Mesendoderm (in vitro differentiated cells): ENCODE measurements around the gene CFAP100.

Experiments used
- DNase-seq: peaks from one replicate; pipeline ENCODE4 v3.0.0; 2013
- H2AK5ac ChIP-seq: 2 replicates; pipeline ENCODE4 v1.6.1; 2013; ENCODE audit warnings: low read length, inconsistent platforms
- H2BK120ac ChIP-seq: 2 replicates; pipeline ENCODE4 v1.6.1; 2013; ENCODE audit warnings: low read depth, mild to moderate bottlenecking, low read length, moderate library complexity, mixed read lengths
- H2BK15ac ChIP-seq: replicated peaks from 2 replicates; pipeline ENCODE4 v1.6.1; 2013; ENCODE audit warnings: low read depth, mild to moderate bottlenecking, moderate library complexity
- H2BK5ac ChIP-seq: 2 replicates; pipeline ENCODE4 v1.6.1; 2013; ENCODE audit warnings: low read length, inconsistent platforms
- H3K18ac ChIP-seq: 2 replicates; pipeline ENCODE4 v1.6.1; 2013; ENCODE audit warnings: mild to moderate bottlenecking, low read length, mixed read lengths
- H3K23ac ChIP-seq: one replicate; pipeline ENCODE4 v1.6.1; 2013; ENCODE audit warnings: low read length
- H3K27ac ChIP-seq: 2 replicates; pipeline ENCODE4 v1.5.1; 2013; ENCODE audit warnings: low read depth, mild to moderate bottlenecking, inconsistent platforms, low read length, moderate library complexity
- H3K27me3 ChIP-seq: 2 replicates; pipeline ENCODE4 v1.6.1; 2013; ENCODE audit warnings: low read length, control low read depth, mild to moderate bottlenecking, inconsistent platforms; ENCODE audit not compliant: insufficient read depth, poor library complexity
- H3K36me3 ChIP-seq: 2 replicates; pipeline ENCODE4 v1.6.1; 2013; ENCODE audit warnings: low read length, inconsistent platforms; ENCODE audit not compliant: control insufficient read depth, insufficient read depth
- H3K4ac ChIP-seq: one replicate; pipeline ENCODE4 v1.6.1; 2013; ENCODE audit warnings: low read depth, mild to moderate bottlenecking, low read length, moderate library complexity
- H3K4me1 ChIP-seq: 2 replicates; pipeline ENCODE4 v1.6.1; 2013; ENCODE audit warnings: low read depth, low read length, inconsistent platforms; ENCODE audit not compliant: control insufficient read depth
- H3K4me2 ChIP-seq: 2 replicates; pipeline ENCODE4 v1.6.1; 2013; ENCODE audit warnings: low read length
- H3K4me3 ChIP-seq: 2 replicates; pipeline ENCODE4 v1.5.1; 2013; ENCODE audit warnings: mild to moderate bottlenecking, low read length
- H3K56ac ChIP-seq: one replicate; pipeline ENCODE4 v1.6.1; 2013; ENCODE audit warnings: low read length
- H3K79me1 ChIP-seq: 2 replicates; pipeline ENCODE4 v1.6.1; 2013; ENCODE audit warnings: low read length, inconsistent platforms
- H3K79me2 ChIP-seq: 2 replicates; pipeline ENCODE4 v1.6.1; 2013; ENCODE audit warnings: mild to moderate bottlenecking, low read length; ENCODE audit not compliant: control insufficient read depth, insufficient read depth
- H3K9ac ChIP-seq: 2 replicates; pipeline ENCODE4 v1.6.1; 2013; ENCODE audit warnings: low read length, inconsistent platforms
- H4K5ac ChIP-seq: one replicate; pipeline ENCODE4 v1.6.1; 2013; ENCODE audit warnings: low read length
- H4K8ac ChIP-seq: one replicate; pipeline ENCODE4 v1.6.1; 2013; ENCODE audit warnings: low read depth, mild to moderate bottlenecking, control low read depth, low read length, moderate library complexity
- WGBS: extraction: QIAGEN DNeasy Blood & Tissue Kit; methylation state at CpG from one replicate; pipeline ENCODE4 v1.1.7; 2013; ENCODE audit warnings: low lambda C conversion rate, missing lambda C conversion rate; ENCODE audit not compliant: insufficient coverage; ENCODE audit errors: extremely low coverage; 5-methylcytosine and 5-hydroxymethylcytosine counted together

CFAP100 gene

GRCh38 chr3:126398423-126399350 lies 4.0 kb downstream of the CFAP100 start:
- no peak overlapping the region for H4K8ac ChIP-seq
- H2BK120ac ChIP-seq: no peak overlapping the region
- WGBS: no CpG with 5 or more reads among the region's 14 CpGs
- no peak overlapping the region for H2BK15ac ChIP-seq
- H3K27ac ChIP-seq: no peak overlapping the region
- H4K5ac ChIP-seq: no peak overlapping the region
- H3K9ac ChIP-seq: no peak overlapping the region
- H3K4ac ChIP-seq: no peak overlapping the region
- no peak for DNase-seq
- no peaks in the 10 kb centered on the region for H3K36me3 ChIP-seq
- H3K56ac ChIP-seq: no peak overlapping the region
- no peaks in the 10 kb centered on the region for H3K27me3 ChIP-seq
- H2AK5ac ChIP-seq: no peak overlapping the region
- no peak overlapping the region for H2BK5ac ChIP-seq
- no peaks in the 10 kb centered on the region for H3K4me1 ChIP-seq
- no peak overlapping the region for H3K18ac ChIP-seq
- H3K4me2 ChIP-seq: no peak overlapping the region
- no peak overlapping the region for H3K23ac ChIP-seq
- no peaks in the 10 kb centered on the region for H3K79me1 ChIP-seq
- H3K79me2 ChIP-seq: no peaks in the 10 kb centered on the region
- H3K4me3 ChIP-seq: no peak overlapping the region

GRCh38 chr3:126399351-126399735 lies 4.6 kb downstream of the CFAP100 start:
- Histone ChIP-seq H2BK5ac (no peak overlapping the region), H3K4me2 (no peak overlapping the region), H3K36me3 (no peaks in the 10 kb centered on the region), H4K8ac (no peak overlapping the region), H2BK15ac (no peak overlapping the region), H3K56ac (no peak overlapping the region), H3K27me3 (no peaks in the 10 kb centered on the region), H3K23ac (no peak overlapping the region), H3K27ac (no peak overlapping the region), H3K79me2 (no peaks in the 10 kb centered on the region), H3K79me1 (no peaks in the 10 kb centered on the region), H4K5ac (no peak overlapping the region), H2BK120ac (no peak overlapping the region), H3K4ac (no peak overlapping the region), H2AK5ac (no peak overlapping the region), H3K18ac (no peak overlapping the region), H3K4me3 (no peak overlapping the region), H3K4me1 (no peaks in the 10 kb centered on the region), H3K9ac (no peak overlapping the region)
- no CpG with 5 or more reads among the region's 1 CpG for WGBS
- no peak for DNase-seq

GRCh38 chr3:126399756-126400155 lies 5.0 kb downstream of the CFAP100 start:
- no peak for DNase-seq
- Histone ChIP-seq H2AK5ac (no peak overlapping the region), H3K4me3 (no peak overlapping the region), H3K79me2 (no peaks in the 10 kb centered on the region), H2BK120ac (no peak overlapping the region), H3K36me3 (no peaks in the 10 kb centered on the region), H3K18ac (no peak overlapping the region), H4K8ac (no peak overlapping the region), H3K4me2 (no peak overlapping the region), H2BK15ac (no peak overlapping the region), H3K23ac (no peak overlapping the region), H3K4ac (no peak overlapping the region), H3K9ac (no peak overlapping the region), H3K27ac (no peak overlapping the region), H3K4me1 (no peaks in the 10 kb centered on the region), H2BK5ac (no peak overlapping the region), H3K79me1 (no peaks in the 10 kb centered on the region), H3K56ac (no peak overlapping the region), H4K5ac (no peak overlapping the region), H3K27me3 (no peaks in the 10 kb centered on the region)
- WGBS: no CpG with 5 or more reads among the region's 4 CpGs

- no peak overlapping the region for H3K4ac ChIP-seq
- H3K56ac ChIP-seq: no peak overlapping the region
- H3K79me1 ChIP-seq: no peaks in the 10 kb centered on the region
- no peak overlapping the region for H3K23ac ChIP-seq
- no peak overlapping the region for H4K5ac ChIP-seq
- no peak overlapping the region for H2AK5ac ChIP-seq
- no peak overlapping the region for H3K18ac ChIP-seq
- no peak overlapping the region for H3K4me2 ChIP-seq
- H2BK15ac ChIP-seq: no peak overlapping the region
- no peaks in the 10 kb centered on the region for H3K79me2 ChIP-seq
- no peak overlapping the region for H3K9ac ChIP-seq
- H3K4me3 ChIP-seq: no peak overlapping the region
- H3K4me1 ChIP-seq: no peaks in the 10 kb centered on the region
- H3K27me3 ChIP-seq: no peaks in the 10 kb centered on the region
- H2BK120ac ChIP-seq: no peak overlapping the region
- no peak overlapping the region for H3K27ac ChIP-seq
- H2BK5ac ChIP-seq: no peak overlapping the region
- no peaks in the 10 kb centered on the region for H3K36me3 ChIP-seq
- DNase-seq: no peak
- WGBS: no CpG with 5 or more reads among the region's 8 CpGs
- no peak overlapping the region for H4K8ac ChIP-seq
Measured at GRCh38 chr3:126401611-126402160, 7.0 kb downstream of the CFAP100 start.

- Histone ChIP-seq H3K9ac (no peak overlapping the region), H2BK15ac (no peak overlapping the region), H3K18ac (no peak overlapping the region), H4K5ac (no peak overlapping the region), H2BK5ac (no peak overlapping the region), H4K8ac (no peak overlapping the region), H3K23ac (no peak overlapping the region), H2BK120ac (no peak overlapping the region), H3K4me3 (no peak overlapping the region), H3K4me2 (no peak overlapping the region), H3K4me1 (no peaks in the 10 kb centered on the region), H2AK5ac (no peak overlapping the region), H3K79me1 (no peaks in the 10 kb centered on the region), H3K27ac (no peak overlapping the region), H3K79me2 (no peaks in the 10 kb centered on the region), H3K36me3 (no peaks in the 10 kb centered on the region), H3K4ac (no peak overlapping the region), H3K27me3 (no peaks in the 10 kb centered on the region), H3K56ac (no peak overlapping the region)
- no CpG with 5 or more reads among the region's 6 CpGs for WGBS
- DNase-seq: no peak
Measured at GRCh38 chr3:126402178-126402577, 7.5 kb downstream of the CFAP100 start.
